Body of pancreas (tissue), 4 donors: ENCODE measurements around the gene WFS1.

Experiments
- CTCF ChIP-seq, 7 experiments: fragments of 450-650 bp in 4 of 7; fragments of 200-600 bp in 3 of 7; sonication (generic) in 3 of 7; IDR thresholded peaks; one replicate each; pipeline ENCODE4 v1.5.1; 2016 to 2019; ENCODE audit warnings: antibody characterized with exemption in 7 of 7
- POLR2A ChIP-seq, 3 donors: fragments of 450-650 bp; IDR thresholded peaks; one replicate each; pipeline ENCODE4 v1.6.1; 2016; ENCODE audit warnings: antibody characterized with exemption in 3 of 3, mild to moderate bottlenecking in 2 of 3

DNA sequence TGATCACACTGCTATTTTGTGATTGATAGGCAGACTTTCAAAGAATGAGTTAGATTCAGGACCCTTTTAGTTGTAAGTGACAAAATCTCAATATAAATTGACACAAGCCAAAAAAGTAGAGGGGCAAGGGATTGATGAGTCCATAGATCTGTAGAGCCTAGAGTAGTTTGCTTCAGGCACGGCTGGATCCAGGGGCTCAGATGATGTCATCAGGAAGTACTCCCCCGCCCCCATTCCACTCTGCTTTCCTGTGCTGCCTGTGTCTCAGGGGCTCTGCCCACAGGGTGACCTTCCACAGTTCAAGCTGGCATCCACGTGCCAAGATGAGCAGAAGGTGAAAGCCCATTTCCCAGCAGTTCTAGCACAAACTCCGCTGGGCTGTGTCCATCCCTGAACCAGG lies 13.6 kb downstream of the WFS1 start:
- TF ChIP-seq CTCF (IDR thresholded peaks at IDR 0.05) = no peak
- no peak for TF ChIP-seq POLR2A (IDR thresholded peaks at IDR 0.05)
